ENCODE results near the gene PKP4.
A peak's percentile ranks its signal among the peaks of the same experiment; 100 is the strongest.

PKP4 gene

DNA sequence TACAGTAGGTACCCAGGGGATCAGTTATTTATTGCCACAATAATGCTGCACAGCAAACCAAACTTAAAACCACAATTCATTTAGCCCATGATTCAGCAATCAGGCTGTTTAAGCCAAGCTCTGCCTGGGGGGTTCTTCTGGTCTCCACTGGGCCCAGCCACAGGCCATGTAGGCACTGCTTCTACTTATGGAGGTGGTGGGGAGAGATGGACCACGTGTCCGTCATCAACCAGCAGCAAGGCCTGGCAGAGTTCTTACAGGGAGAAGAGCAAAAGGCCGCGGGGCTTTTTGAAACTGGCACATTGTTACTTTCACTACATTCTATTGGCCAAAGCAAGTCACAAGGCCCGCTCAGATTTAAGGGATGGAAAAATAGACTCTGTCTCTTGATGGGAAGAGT, 262.1 kb downstream of the PKP4 start:
- DNase-seq (ENCODE audit: low spot score), result no peak

DNA sequence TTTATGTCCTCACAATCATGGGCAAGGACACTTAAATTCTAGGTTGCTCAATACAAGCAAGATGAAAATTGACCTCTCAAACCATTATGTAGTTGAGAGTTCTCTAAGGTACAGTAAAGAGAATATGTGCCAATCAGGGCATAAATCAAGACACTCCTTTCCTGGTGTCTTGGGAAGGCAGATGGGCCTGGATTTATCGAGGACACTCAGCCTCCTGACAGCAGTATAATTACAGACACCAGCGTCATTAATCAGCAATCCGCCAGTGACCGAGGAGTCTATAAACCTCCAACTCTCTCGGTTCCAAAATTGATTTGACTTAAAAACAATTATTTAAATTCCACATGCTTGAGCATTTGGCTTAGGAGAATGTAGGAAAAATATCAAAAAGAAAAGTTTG, 262.7 kb downstream of the PKP4 start:
- DNase-seq (ENCODE audit: low spot score), result no peak

DNA sequence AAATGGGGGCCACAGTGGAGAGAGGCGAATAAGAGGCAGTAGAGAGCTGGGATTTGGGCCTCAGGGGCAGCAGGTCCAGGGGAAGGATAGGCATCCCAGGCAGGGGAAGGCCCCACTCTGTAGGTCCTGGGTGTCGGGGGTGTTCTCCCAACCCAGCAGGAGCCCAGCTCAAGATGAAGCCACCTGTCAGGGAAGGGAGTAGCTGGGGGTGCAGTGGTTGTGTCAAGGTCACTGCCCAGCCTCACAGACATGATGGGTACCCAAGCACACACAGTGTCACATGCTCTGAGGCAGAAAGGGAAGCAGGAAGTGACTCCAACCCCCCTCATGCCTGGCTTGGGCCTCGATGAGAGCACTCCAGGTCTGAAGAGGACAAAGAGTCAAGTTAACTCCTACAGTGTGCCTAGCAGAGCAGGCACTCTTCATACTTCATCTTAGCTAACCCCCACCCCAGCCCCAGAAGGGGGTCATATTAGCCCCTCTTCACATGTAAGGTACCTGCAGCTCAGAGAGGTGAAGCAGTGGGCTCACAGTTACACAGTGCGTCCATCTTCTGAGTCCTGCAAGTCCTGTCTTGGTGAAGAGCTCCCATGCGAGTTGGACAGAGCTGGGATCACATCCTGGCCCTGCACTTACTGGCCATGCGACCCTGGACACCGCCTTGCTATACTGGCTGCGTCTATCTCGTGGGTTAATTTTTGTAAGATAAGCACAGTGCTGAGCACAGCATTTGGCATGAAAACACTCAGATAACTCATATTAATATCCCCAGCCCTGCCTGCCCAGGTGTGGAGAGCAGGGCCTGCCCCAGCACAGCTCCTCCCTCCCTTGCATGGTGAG, 265.7 kb downstream of the PKP4 start:
- DNase-seq (ENCODE audit: low spot score), result no peak

DNA sequence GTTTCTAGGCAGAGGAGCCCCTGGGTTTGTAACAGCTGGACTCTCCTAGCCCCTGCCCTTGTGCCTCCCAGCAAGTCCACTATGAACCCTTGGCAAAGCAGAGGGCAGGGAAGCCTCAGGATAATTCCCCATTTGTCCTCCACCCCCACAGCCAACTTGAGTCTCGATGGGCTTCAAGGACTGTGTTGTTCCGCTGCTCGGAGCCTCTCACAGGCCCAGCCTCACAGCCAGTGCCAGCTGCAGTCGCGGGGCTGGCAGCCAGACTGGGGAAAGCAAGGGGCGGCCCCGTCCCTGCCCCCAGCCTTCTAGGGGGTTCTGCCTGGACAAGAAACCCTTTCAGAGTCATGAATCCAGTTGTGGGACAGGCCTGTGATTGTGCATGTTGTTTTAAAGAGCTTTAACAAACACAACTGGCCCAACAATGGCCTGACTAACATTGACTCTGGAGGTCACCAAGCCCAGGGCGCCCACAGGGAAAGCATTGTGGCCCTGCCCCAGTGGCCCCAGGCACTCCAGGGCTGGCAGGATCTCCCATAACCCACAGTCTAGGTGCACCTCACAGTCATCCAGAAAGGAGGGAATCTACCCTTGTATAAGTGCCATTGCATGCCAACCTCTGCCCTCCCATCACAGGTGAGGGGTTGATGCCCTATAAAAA, 266.6 kb downstream of the PKP4 start:
- no peak for DNase-seq (ENCODE audit: low spot score)

DNA sequence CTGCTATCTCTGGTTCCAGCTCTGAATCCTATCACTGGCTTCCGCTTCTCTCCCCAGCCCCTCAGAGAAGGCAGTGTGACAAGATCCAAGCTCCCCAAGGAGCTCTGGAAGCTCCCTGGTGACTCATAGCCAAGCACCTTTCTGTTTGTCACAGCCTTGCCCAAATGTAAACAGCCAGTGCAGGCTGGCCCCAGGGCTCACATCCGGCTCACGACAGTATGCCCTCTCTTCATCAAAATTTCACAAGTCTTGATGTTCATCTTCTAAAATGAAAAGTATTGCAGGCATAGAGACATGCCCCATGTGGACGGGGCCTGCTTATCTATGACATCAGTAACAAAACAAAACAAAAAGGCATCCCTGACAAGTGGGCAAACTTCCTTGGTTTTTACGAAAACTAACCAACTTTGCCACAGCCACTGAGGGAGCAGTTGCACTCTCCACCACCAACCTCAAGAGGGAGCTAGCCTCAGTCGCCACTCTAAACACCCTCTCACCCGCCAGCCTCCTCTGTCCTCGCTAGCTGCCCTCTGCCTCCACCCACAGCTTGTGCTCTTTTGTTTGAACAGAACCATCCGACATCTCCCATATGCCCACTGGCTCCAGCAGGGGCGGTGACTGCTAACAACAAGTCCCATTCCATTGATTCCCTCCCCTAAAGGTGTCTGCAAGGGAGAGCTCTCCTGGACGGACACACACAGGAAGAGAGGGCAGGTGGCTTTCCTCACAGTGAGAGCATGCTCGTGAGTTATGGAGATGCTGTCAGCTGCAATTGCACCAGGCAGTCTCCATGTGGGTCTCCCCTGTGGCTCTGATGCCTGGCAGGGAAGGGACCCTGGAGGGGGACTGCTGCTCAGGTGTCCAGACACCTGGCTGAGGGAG, 267.4 kb downstream of the PKP4 start:
- DNase-seq (ENCODE audit: low spot score), result no peak

DNA sequence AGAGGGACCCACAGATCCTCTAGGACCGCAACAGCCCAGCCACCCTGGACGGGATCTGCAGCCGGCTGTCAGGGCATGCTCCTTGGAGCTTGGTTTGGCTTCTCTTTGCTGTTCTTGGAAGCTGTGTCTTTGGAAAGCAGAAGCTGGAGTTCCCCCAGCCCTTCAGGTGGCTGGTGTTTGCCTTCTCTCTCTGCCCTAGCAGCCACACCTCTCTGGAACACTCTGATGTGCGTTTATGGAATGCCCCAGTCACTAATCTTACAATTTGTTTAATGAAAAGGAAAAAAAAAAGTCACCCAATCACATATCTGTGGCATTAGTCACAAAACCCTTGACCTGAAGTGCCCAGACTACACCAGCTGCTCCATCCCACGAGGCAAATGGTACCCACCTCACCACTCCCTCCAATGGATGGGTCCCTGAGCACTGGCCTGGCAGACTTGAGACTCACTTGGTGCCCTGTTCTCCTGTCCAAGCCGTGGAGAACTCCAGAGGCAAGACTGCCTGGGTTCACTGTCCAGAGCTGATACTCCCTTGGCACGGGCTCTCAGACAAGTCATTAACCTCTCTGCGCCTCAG, 268.1 kb downstream of the PKP4 start:
- no peak for DNase-seq (ENCODE audit: low spot score)

DNA sequence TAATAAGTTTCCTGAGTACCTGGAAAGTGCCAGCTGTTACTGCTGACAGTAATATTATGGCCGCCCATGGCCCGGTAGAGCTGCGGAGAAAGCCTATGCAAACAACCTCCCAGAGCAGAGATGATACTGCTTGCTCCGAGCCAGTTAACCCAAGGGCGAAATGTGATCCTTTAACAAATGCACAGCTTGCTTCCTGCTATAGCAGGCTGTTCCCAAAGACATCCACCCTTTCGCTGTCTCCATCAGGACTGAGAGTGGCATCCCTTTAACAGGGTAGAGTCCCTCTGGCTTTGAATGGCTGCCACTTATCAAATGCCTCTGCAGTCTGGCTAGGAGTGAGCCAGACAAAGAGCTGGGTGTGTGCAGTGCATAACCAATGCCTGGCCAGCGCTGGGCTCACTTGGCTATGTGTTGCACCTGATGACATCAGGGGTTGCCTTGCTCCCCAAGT, 268.7 kb downstream of the PKP4 start:
- no peak for DNase-seq (ENCODE audit: low spot score)

DNA sequence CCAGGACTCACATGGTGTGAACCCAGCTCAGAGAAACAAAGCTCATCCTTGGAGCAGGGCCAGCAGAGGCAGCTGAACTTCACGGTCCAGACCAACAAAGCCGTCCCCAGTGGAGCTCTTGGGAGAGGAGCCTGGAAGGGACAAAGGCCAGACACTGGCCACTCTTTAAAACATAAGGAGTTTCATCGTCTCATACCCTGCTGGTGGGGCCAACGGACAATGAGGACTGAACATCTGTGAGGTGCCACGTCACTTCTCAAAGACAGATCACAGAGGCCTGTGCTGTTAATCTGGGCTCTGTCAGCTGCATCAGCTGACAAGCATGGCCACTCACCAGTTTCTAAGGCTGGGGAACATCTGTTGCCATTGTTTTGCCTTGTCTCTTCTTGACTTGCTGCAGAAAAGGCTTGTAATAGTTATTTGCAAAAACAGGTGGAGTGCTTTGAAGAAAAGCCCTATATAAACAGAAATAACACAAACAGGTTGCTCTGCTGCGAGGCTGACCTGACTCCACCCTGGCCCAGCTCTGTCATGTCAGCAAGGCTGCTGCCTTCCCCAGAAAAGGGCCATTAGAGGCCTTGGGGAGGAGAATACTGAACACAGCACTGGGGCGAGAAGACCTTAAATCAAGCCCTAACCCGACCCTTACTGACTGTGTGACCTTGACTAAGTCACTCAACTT, 270.3 kb downstream of the PKP4 start:
- DNase-seq (ENCODE audit: low spot score), result no peak

DNA sequence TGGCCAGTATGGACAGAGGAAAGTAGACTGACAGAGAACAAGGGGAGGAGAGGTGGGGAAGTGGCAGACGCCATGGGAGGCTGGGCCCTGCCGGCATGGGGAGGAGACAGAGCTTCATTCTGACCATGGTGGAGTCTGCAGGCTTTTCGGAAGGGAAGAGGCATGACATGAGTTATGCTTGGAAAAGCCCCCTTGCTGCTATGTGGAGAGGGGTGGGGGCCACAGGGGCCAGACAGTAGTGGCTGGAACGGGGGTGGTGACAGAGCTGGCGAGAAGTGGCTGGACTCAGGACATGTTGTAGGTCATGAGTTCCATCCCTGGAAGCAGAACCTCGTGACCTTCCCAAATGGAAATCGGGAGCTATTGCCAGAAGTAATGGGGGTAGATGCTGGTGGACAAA, 271.7 kb downstream of the PKP4 start:
- no peak for DNase-seq (ENCODE audit: low spot score)

DNA sequence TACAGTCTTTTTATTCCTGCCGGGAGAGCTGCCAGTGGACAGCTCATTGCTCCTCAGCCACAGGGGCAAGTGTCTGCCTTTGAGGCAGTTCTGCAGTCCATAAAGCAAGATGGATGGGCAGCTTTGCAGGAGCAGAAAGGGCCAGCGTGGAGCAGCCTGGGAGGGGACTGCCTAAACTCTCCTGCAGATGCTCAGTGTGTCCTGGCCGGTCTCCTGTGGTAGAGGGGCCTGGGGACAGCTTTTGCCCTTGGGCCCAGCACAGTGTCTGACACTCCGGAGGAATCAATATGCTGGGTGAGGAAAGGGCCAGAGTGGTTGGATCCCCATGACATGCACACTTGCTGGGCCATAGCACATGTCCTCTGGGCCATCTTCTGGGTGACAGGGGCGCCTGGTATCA, 272.7 kb downstream of the PKP4 start:
- no peak for DNase-seq (ENCODE audit: low spot score)

DNA sequence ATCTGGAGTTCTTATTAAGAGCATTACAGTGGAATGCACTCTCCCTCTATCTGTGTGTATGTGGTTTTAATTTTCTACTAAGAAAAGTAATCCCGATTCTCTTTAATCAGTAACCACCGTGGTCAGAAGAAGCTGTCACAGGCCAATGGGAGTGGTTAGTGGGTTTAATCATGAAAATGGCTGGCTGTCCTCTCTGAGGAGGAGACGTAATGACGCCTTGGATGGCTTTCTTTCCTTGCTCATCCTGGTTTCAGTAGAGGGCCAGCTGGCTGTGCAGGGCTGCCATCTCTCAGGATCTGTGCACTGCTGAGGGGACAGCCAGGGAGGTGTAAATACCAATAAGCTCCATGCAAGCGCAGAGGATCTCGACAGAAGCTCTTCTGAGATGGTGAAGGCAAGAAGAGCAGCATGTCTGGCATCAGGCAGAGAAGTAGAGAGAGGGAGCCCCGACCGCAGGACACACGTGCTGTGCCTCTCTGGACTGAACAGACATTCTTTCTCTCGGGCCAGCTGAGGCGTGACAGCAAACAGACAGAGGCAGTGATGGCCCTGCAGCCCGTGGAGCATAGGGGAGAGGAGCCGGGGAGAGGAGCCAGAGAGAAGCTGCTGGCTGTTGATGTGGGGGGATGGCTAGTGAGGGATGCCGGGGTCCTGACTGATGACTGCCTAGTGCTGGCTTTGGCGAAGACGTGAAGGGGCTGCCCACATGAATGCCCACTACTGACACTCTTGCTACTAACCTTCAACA, 273.3 kb downstream of the PKP4 start:
- DNase-seq (ENCODE audit: low spot score), result peak; percentile 65

DNA sequence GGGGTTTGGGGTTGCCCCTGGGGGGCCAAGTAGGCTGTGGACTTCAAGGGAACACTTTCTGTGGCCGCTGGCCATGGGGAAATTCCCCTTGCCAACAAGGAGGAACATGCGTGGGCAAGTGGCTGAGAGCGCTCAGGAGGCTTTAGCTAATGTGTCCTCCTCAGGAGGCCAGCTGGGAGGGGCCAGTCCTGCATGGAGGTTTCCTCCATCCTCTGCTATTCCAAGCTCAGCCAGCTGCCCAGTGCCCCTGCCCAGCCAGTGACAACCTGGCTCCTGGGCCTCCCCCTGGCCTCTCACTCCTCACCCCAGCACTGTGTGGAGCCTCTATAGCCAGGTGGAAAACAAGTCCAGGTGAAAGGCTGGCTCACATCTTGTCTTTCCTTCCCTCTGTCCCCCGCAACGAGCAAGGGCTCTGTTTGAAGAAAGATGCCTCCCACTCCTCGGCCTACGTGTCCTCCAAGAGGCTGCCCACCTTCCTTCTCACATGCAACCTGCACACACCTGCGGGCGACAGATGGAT, 273.9 kb downstream of the PKP4 start:
- peak; percentile 34 for DNase-seq (ENCODE audit: low spot score)

DNA sequence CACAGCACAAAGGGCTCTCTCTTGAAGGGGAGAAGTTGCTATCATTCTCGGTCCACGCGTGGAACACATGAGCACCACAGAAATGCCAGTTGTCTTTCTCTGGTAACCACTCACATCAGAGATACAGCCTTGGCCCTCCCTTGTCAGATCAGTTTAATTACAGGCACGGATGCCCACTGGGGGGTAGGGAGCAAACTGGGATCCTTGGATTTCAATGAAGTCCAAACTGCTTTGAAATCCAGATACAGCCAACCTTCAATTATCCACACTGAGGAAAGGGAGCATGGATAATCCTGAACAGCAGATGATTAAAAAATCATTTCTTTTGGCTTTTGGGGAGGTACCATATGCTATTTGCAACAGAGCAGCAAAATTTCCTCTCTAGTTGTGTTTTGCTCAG, 274.6 kb downstream of the PKP4 start:
- peak; percentile 48 for DNase-seq (ENCODE audit: low spot score)
